Measurements from ENCODE around the gene FAM168A. TPM values are rescaled to one million over a fixed set of nuclear protein-coding genes. Genes with fewer than 3 reads are reported as not detected.

Gene FAM168A
- total and polyA plus RNA-seq, 9 of the 15 experiments (the other 6 are each of a cell fraction or from before 2014, with no cell fraction given) = 0.44 to 7.2 (median 2.9) TPM

- peak; percentile 81 for TF ChIP-seq NKRF (IDR thresholded peaks at IDR 0.05; ENCODE audit: borderline replicate concordance)
- TF ChIP-seq MEF2D (tag; conservative IDR thresholded peaks at IDR 0.05; ENCODE audit: low read depth) = no peak
- TF ChIP-seq CBX1 (IDR thresholded peaks at IDR 0.05; ENCODE audit: low read depth) = no peak
- 0 out of 2 replicates have a peak, but pooled peaks have one; percentile 39 for TF ChIP-seq LEF1 (IDR thresholded peaks at IDR 0.05)
- no peak for TF ChIP-seq ZNF354B (CRISPR knock-in tag; IDR thresholded peaks at IDR 0.05)
- no peak for TF ChIP-seq ZBTB8A (IDR thresholded peaks at IDR 0.05; ENCODE audit: partially characterized antibody)
- TF ChIP-seq CREB5 (CRISPR knock-in tag; IDR thresholded peaks at IDR 0.05) = no peak
- TF ChIP-seq MYBL2 (IDR thresholded peaks at IDR 0.05; ENCODE audit: low read depth) = no peak
- no peak for TF ChIP-seq MYBL2 (CRISPR knock-in tag; IDR thresholded peaks at IDR 0.05; ENCODE audit: borderline replicate concordance)
- TF ChIP-seq RAD51 (IDR thresholded peaks at IDR 0.05; ENCODE audit: borderline replicate concordance, low read depth) = no peak
- TF ChIP-seq DIDO1 (tag; IDR thresholded peaks at IDR 0.05; ENCODE audit: low read depth) = peak; percentile 40; the same call in 1 of the 2 replicates
- TF ChIP-seq CUX1 (CRISPR knock-in tag; IDR thresholded peaks at IDR 0.05) = no peak
- TF ChIP-seq ZFPM2 (CRISPR knock-in tag; IDR thresholded peaks at IDR 0.05) = no peak
These were observed 220.9 kb downstream of the FAM168A start (continued) for GRCh38 chr11:73376803-73377629.
